ENCODE data around the gene TNS2. TPM values are rescaled to one million over a fixed set of nuclear protein-coding genes. Genes with fewer than 3 reads are reported as not detected.

TNS2 gene
- total and polyA plus RNA-seq, 9 of the 15 experiments (the other 6 are each of a cell fraction or from before 2014, with no cell fraction given) = 0.28 to 3.1 (median 1.2) TPM; not detected in 1

DNA sequence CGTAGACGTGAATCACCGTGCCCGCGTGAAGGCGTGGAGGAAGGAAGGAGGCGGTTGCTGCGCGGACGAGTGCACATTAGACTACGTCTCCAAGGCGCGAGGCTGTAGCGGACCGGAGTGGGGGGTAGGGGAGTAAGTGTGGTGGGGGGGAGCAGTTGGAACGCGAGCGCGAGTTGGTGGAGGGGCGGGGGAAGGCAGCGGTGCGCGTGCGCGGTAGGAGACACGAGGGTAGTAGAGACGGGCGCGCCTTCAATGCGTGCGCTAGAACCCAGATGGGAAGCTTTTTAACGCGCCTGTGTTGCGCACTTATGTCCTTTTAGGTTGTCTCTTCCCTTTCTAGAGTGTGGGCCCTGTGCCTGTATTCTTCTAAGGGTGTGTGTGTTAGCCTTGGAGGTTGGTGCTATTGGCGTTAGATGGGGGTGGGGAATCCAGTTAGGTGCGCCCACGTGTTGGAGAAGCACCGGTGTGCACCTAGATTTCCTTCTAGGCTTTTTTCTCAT lies 43.0 kb upstream of the TNS2 start:
- intact Hi-C loops (cut with micrococcal nuclease) (loop anchor here (2.0 to 5.0 kb wide), 2 partner anchors 40 to 56 kb away; no protein-coding TSS in a partner anchor), in situ Hi-C loops (cut with MboI) (no loop called here)
- peak overlapping the region; percentile 60 for H2AFZ ChIP-seq (ENCODE audit: low read depth, low read length)
- peak overlapping the region; percentile 76 for H3K4me3 ChIP-seq
- H3K4me2 ChIP-seq (ENCODE audit: insufficient read depth, low read length) = peak overlapping the region; percentile 96
- ATAC-seq (peak; percentile 72), DNase-seq (ENCODE audit: extremely low read depth in 1 of 4, low spot score in 3 of 4) (peak; percentile 87 to 93 (median 90)), FAIRE-seq (peak; percentile 51)
- H3K36me3 ChIP-seq (ENCODE audit: control insufficient read depth, insufficient read depth, low read length) = peaks cover 45% of the 10 kb centered on the region
- POLR2A ChIA-PET = interaction anchor here (0.6 to 2.6 kb wide), 9 partner anchors 8 to 237 kb away, joined by 3 to 16 read pairs (median 4); no protein-coding TSS in a partner anchor
- no peaks in the 10 kb centered on the region for H3K27me3 ChIP-seq (ENCODE audit: control insufficient read depth in 2 of 2, insufficient read depth in 2 of 2, low read length in 2 of 2)
- peak overlapping the region; percentile 96 to 98 for H3K9ac ChIP-seq (ENCODE audit: insufficient read depth in 1 of 2, low read depth in 2 of 2, low read length in 2 of 2)
- CTCF ChIA-PET (ENCODE audit: low intra/inter-chr PET ratio) = interaction anchor here (0.6 to 1.5 kb wide), 2 partner anchors 40 to 122 kb away, joined by 3 to 5 read pairs; no protein-coding TSS in a partner anchor
- H3K27ac ChIP-seq (ENCODE audit: extremely low read depth, low read depth, low read length) = peak overlapping the region; percentile 97
- under 1% methylated on average over 16 of the region's 38 CpGs for WGBS (ENCODE audit: insufficient coverage, low coverage, missing lambda C conversion rate)
- TSS peak; percentile 50 for BruUV-seq (replicated peaks)
- peaks cover 37% of the 10 kb centered on the region; the same call in 1 of the 2 replicates for H4K20me1 ChIP-seq (replicated peaks; ENCODE audit: control insufficient read depth, insufficient read depth, low read length)
- H3K4me1 ChIP-seq (replicated peaks in 1 of 2; ENCODE audit: control insufficient read depth in 2 of 2, insufficient read depth in 2 of 2, low read length in 2 of 2) = peaks cover 8 to 32% of the 10 kb centered on the region in 2 experiments; a peak in 3 of 5 replicates
- H3K79me2 ChIP-seq (ENCODE audit: control insufficient read depth, insufficient read depth, low read length) = peaks cover 70% of the 10 kb centered on the region
- H3K9me1 ChIP-seq (ENCODE audit: control insufficient read depth, insufficient read depth, low read length) = no peaks in the 10 kb centered on the region
- no peaks in the 10 kb centered on the region for H3K9me3 ChIP-seq (replicated peaks; ENCODE audit: control insufficient read depth, insufficient read depth, low read depth, low read length)
- peak; percentile 86; the same call in 1 of the 2 replicates for TF ChIP-seq KDM2B (CRISPR knock-in tag; IDR thresholded peaks at IDR 0.05)
- TF ChIP-seq KAT7 (CRISPR knock-in tag; IDR thresholded peaks at IDR 0.05; ENCODE audit: borderline replicate concordance) = peak; percentile 82; the same call in 1 of the 2 replicates
- TF ChIP-seq BRD9 (IDR thresholded peaks at IDR 0.05; ENCODE audit: low read depth, partially characterized antibody) = peak; percentile 31
- peak; percentile 82 for TF ChIP-seq RBFOX2 (IDR thresholded peaks at IDR 0.05; ENCODE audit: low read depth, low read length)
- no peak for TF ChIP-seq JUND (IDR thresholded peaks at IDR 0.05; ENCODE audit: borderline replicate concordance, low read depth, low read length)
- no peak for TF ChIP-seq JUND (tag; IDR thresholded peaks at IDR 0.05; ENCODE audit: borderline replicate concordance, low read depth, low read length)
- TF ChIP-seq FOXP1 (CRISPR knock-in tag; IDR thresholded peaks at IDR 0.05) = peak; percentile 51; the same call in 1 of the 2 replicates
- TF ChIP-seq CHD4 (IDR thresholded peaks at IDR 0.05; ENCODE audit: insufficient read depth, insufficient replicate concordance, low read depth, low read length, poor library complexity, severe bottlenecking) = no peak
- no peak for TF ChIP-seq POLR2H (tag; IDR thresholded peaks at IDR 0.05; ENCODE audit: low read depth)
- TF ChIP-seq NFE2 (IDR thresholded peaks at IDR 0.05; ENCODE audit: low read depth) = no peak
- peak; percentile 5 for TF ChIP-seq BRD4 (IDR thresholded peaks at IDR 0.05)
- peak; percentile 86 for TF ChIP-seq EP400 (IDR thresholded peaks at IDR 0.05)
- TF ChIP-seq, protein P1, sequence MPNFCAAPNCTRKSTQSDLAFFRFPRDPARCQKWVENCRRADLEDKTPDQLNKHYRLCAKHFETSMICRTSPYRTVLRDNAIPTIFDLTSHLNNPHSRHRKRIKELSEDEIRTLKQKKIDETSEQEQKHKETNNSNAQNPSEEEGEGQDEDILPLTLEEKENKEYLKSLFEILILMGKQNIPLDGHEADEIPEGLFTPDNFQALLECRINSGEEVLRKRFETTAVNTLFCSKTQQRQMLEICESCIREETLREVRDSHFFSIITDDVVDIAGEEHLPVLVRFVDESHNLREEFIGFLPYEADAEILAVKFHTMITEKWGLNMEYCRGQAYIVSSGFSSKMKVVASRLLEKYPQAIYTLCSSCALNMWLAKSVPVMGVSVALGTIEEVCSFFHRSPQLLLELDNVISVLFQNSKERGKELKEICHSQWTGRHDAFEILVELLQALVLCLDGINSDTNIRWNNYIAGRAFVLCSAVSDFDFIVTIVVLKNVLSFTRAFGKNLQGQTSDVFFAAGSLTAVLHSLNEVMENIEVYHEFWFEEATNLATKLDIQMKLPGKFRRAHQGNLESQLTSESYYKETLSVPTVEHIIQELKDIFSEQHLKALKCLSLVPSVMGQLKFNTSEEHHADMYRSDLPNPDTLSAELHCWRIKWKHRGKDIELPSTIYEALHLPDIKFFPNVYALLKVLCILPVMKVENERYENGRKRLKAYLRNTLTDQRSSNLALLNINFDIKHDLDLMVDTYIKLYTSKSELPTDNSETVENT (CRISPR knock-in tag; IDR thresholded peaks at IDR 0.05) = peak; percentile 83
- TF ChIP-seq RBBP5 (IDR thresholded peaks at IDR 0.05; ENCODE audit: borderline replicate concordance, insufficient read depth, low read length, poor library complexity, severe bottlenecking) = peak; percentile 71
- TF ChIP-seq, protein P2, sequence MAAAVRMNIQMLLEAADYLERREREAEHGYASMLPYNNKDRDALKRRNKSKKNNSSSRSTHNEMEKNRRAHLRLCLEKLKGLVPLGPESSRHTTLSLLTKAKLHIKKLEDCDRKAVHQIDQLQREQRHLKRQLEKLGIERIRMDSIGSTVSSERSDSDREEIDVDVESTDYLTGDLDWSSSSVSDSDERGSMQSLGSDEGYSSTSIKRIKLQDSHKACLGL (CRISPR knock-in tag; IDR thresholded peaks at IDR 0.05; ENCODE audit: borderline replicate concordance, poor library complexity, severe bottlenecking) = peak; percentile 33
- TF ChIP-seq SIN3A (IDR thresholded peaks at IDR 0.05; ENCODE audit: borderline replicate concordance in 2 of 2, control insufficient read depth in 1 of 2, low read depth in 2 of 2, low read length in 2 of 2) = peak; percentile 92 to 93; a peak in 3 of 4 replicates
- peak; percentile 23; the same call in 1 of the 2 replicates for TF ChIP-seq SP1 (CRISPR knock-in tag; IDR thresholded peaks at IDR 0.05)
- TF ChIP-seq POLR2A (conservative IDR thresholded peaks at IDR 0.05) = peak; percentile 82; the same call in 1 of the 2 replicates
